Uterus (tissue), 4 donors: Measurements from ENCODE around the gene OTP. TPM values are rescaled to one million over a fixed set of nuclear protein-coding genes. Genes with fewer than 3 reads are reported as not detected.

ENCODE experiments used
- DNase-seq, 2 donors: peaks; one replicate each; pipeline ENCODE4 v3.0.0-alpha.2; 2019 to 2020
- H3K27ac ChIP-seq, 2 donors: fragments of 200-600 bp; sonication (generic); 1 replicate in 1 of 2; 2 replicates in 1 of 2; pipeline ENCODE4 v1.5.1; 2016 to 2018
- H3K27me3 ChIP-seq, 2 donors: fragments of 200-600 bp; sonication (generic); one replicate each; pipeline ENCODE4 v1.5.1; 2018 to 2019; ENCODE audit warnings: control low read depth in 1 of 2
- H3K36me3 ChIP-seq, 2 donors: fragments of 200-600 bp; sonication (generic); one replicate each; pipeline ENCODE4 v1.5.1; 2019; ENCODE audit warnings: control low read depth in 1 of 2
- H3K4me1 ChIP-seq, 2 donors: fragments of 200-600 bp; sonication (generic); one replicate each; pipeline ENCODE4 v1.5.1; 2018 to 2019; ENCODE audit warnings: control low read depth in 1 of 2
- H3K4me3 ChIP-seq, 2 donors: fragments of 200-600 bp; sonication (generic); 1 replicate in 1 of 2; 2 replicates in 1 of 2; pipeline ENCODE4 v1.5.1; 2018 to 2019; ENCODE audit warnings: mild to moderate bottlenecking in 1 of 2
- H3K9me3 ChIP-seq, 2 donors: fragments of 200-600 bp; sonication (generic); one replicate each; pipeline ENCODE4 v1.5.1; 2019; ENCODE audit warnings: control low read depth in 1 of 2
- POLR2A ChIP-seq, 2 donors: fragments of 450-650 bp; IDR thresholded peaks; one replicate each; pipeline ENCODE4 v1.6.1; 2016; ENCODE audit warnings: antibody characterized with exemption in 2 of 2, mild to moderate bottlenecking in 1 of 2, moderate library complexity in 1 of 2
- intact Hi-C: fragments of 100-400 bp; cut with DNase I; formaldehyde crosslinking; loops from one replicate; pipeline ENCODE4 v1.15.1; 2023; ENCODE audit warnings: low total_unique reads
- total RNA-seq, 4 donors: library from RNA; depleted of rRNA in 3 of 4; stranded (reverse); fragments of >200 nt in 3 of 4; gene quantifications; one replicate each; pipeline versions ENCODE4 v1.1.0 to v1.2.4, GENCODE V29; 2014 to 2023
- TF ChIP-seq, protein P1 (sequence below), 4 experiments: fragments of 200-600 bp in 2 of 4; fragments of 450-650 bp in 2 of 4; sonication (generic) in 2 of 4; IDR thresholded peaks; one replicate each; pipeline ENCODE4 v1.5.1; 2016 to 2019; ENCODE audit warnings: antibody characterized with exemption in 4 of 4, mild to moderate bottlenecking in 2 of 4, moderate library complexity in 1 of 4
- donor health status: DM: yes; HTN: yes; CAD: no.

The OTP gene
- total RNA-seq, 4 donors from 2014 or later = not detected

DNA sequence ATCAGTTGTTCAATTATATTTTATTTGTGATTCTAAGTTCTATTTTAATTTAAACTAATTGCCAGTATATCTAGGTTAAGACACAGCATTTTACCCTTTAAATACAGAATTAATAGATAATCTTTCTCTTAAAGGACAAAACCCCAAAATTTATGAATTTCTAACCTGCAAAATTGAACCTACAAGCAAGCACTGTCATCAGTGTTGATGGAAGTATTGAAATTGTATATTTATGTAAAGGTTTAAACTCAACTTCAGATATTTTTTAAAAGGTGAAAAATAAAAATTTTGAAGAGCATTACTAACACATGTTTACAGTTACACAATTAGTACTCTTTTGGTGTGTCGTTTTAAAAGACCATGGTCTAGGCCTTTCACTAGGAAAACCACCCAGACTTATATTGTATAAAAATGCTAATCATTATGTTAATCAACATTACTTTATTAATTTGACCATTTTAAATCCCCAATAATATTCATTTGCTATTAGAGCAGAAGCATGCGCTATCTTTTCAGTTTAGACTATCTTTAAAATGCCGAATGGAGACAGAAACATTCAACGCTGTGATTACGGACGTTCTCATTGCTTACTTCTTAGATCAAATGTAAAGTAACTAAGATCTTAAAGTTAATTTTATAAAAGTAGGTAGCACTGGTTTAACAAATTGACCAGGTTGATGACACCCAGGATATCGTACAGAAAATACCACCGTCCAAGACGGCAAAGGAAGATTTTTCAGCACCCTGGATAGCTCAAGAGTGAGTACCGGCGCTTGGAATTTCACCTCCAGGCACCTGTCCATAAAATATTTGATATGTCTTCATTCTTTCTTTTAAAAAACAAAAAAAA lies 3.2 kb downstream of the OTP start:
- no peaks in the 10 kb centered on the region for H3K9me3 ChIP-seq
- no peaks in the 10 kb centered on the region for H3K4me1 ChIP-seq
- peaks cover 32 to 97% of the 10 kb centered on the region in 2 donors for H3K27me3 ChIP-seq
- no peaks in the 10 kb centered on the region for H3K36me3 ChIP-seq
- no peak overlapping the region for H3K27ac ChIP-seq
- TF ChIP-seq POLR2A (IDR thresholded peaks at IDR 0.05) = no peak
- TF ChIP-seq, protein P1, sequence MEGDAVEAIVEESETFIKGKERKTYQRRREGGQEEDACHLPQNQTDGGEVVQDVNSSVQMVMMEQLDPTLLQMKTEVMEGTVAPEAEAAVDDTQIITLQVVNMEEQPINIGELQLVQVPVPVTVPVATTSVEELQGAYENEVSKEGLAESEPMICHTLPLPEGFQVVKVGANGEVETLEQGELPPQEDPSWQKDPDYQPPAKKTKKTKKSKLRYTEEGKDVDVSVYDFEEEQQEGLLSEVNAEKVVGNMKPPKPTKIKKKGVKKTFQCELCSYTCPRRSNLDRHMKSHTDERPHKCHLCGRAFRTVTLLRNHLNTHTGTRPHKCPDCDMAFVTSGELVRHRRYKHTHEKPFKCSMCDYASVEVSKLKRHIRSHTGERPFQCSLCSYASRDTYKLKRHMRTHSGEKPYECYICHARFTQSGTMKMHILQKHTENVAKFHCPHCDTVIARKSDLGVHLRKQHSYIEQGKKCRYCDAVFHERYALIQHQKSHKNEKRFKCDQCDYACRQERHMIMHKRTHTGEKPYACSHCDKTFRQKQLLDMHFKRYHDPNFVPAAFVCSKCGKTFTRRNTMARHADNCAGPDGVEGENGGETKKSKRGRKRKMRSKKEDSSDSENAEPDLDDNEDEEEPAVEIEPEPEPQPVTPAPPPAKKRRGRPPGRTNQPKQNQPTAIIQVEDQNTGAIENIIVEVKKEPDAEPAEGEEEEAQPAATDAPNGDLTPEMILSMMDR (IDR thresholded peaks at IDR 0.05) = no peak
- no peak for DNase-seq
- intact Hi-C loops = no loop called here
- H3K4me3 ChIP-seq = no peak overlapping the region

DNA sequence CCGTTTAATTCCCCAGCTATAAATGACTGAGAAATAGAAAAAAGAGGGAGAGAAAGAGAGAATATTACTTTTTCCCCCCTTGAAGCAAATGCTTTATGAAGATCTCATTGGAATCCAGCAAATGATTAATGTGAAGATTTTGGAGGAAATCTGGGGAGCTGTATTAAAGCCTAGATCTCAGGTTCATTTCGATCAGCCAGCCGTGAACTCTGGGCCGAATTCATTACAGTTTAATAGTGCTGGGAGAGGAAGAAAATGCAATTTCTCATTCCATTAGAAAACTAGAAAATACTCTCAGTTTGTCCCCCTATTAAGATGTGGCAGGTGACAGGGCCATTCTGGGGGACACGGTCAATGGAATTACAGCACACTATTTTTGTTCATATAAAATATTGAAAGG lies 4.8 kb downstream of the OTP start:
- intact Hi-C loops = no loop called here
- Histone ChIP-seq H3K4me3 (no peak overlapping the region), H3K27ac (no peak overlapping the region), H3K4me1 (peaks cover 0 to 13% of the 10 kb centered on the region in 2 donors), H3K27me3 (peaks cover 28 to 93% of the 10 kb centered on the region in 2 donors), H3K36me3 (no peaks in the 10 kb centered on the region), H3K9me3 (no peaks in the 10 kb centered on the region)
- TF ChIP-seq, protein P1 (IDR thresholded peaks at IDR 0.05) = no peak
- no peak for TF ChIP-seq POLR2A (IDR thresholded peaks at IDR 0.05)
- DNase-seq = no peak

DNA sequence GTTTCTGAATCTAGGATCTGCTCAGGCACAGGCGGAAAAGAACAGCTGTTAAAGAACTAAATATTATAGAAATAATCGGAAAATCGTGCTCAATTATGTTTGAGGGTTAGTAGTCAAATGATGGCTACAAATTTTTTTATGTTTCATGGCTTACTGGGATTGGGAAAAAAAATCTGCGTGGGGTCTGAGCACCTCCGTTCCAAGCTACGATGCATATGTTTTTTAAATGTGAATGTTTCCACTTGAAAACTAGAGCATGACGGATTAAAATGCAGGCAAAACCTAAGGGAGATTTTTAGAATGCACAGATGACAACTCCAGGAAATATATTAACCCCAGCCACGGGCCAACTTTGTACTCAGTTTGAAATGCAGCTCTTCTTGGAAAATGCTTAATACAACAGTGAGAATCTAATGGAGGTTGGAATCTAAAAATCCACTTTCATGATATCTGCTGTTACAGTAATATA lies 5.3 kb downstream of the OTP start:
- H3K36me3 ChIP-seq = no peaks in the 10 kb centered on the region
- H3K9me3 ChIP-seq = no peaks in the 10 kb centered on the region
- H3K27ac ChIP-seq = no peak overlapping the region
- intact Hi-C loops = no loop called here
- H3K4me3 ChIP-seq = no peak overlapping the region
- peaks cover 0 to 13% of the 10 kb centered on the region in 2 donors for H3K4me1 ChIP-seq
- H3K27me3 ChIP-seq = peaks cover 27 to 93% of the 10 kb centered on the region in 2 donors
- TF ChIP-seq, protein P1 (IDR thresholded peaks at IDR 0.05) = no peak
- no peak for TF ChIP-seq POLR2A (IDR thresholded peaks at IDR 0.05)
- no peak for DNase-seq

DNA sequence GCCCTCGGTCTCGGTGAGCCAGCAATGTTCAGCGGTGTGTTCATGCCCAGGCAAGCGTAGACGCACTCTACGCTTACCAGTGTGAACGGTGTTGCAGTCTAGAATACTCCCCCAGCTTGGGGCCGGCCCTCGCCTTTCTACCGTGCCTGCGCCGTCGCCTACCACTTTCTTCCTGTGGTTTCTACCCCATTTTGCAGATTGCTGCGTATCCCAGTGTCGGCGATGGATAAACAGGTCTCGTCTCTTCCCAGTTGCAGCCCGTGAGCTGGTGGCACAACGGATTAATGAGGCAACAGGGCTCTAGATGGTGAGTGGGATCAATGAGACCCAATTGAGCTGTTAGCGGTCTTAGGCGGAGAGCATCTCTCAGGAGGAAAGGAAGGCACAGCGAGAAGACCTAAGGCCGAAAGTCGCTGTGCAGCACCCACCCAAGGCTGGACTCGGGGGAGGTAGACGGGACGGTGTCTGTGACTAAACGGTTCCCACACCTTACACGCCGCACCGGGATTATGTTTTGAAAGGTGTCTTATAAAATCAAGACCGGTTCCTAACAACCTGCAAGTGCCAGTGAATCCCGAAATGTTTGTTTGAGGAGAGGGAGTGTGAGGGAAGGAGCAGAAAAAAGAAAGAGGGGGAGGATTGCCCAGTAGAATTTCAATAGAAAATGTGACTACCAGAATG lies 5.8 kb downstream of the OTP start:
- intact Hi-C loops = no loop called here
- DNase-seq = no peak
- Histone ChIP-seq H3K4me1 (peaks cover 0 to 13% of the 10 kb centered on the region in 2 donors), H3K27ac (no peak overlapping the region), H3K4me3 (no peak overlapping the region), H3K36me3 (no peaks in the 10 kb centered on the region), H3K9me3 (no peaks in the 10 kb centered on the region), H3K27me3 (peaks cover 30 to 93% of the 10 kb centered on the region in 2 donors)
- no peak for TF ChIP-seq POLR2A (IDR thresholded peaks at IDR 0.05)
- TF ChIP-seq, protein P1 (IDR thresholded peaks at IDR 0.05) = no peak
